Panc1 (cell line): ENCODE data around the gene FBXL16.

Source experiments
- POLR2AphosphoS5 ChIP-seq: IDR thresholded peaks from 2 replicates; pipeline ENCODE4 v1.6.1; 2012; ENCODE audit warnings: mild to moderate bottlenecking, low read depth, low read length, moderate library complexity
- SIN3A ChIP-seq: IDR thresholded peaks from 2 replicates; pipeline ENCODE4 v1.6.1; 2012; ENCODE audit warnings: low read depth, mild to moderate bottlenecking, low read length, moderate library complexity, borderline replicate concordance; ENCODE audit not compliant: insufficient read depth
- TF ChIP-seq, protein P1 (sequence below): fragments of 450-650 bp; IDR thresholded peaks from 2 replicates; pipeline ENCODE4 v1.5.1; 2017; ENCODE audit warnings: mild to moderate bottlenecking
- TF ChIP-seq, protein P2 (sequence below), 2 experiments: IDR thresholded peaks; 2 replicates each; pipeline ENCODE4 v1.6.1; 2011 to 2012; ENCODE audit warnings: low read depth in 2 of 2, control low read depth in 1 of 2, low read length in 1 of 2, mild to moderate bottlenecking in 1 of 2, moderate library complexity in 1 of 2; ENCODE audit not compliant: insufficient read depth in 1 of 2

GRCh38 chr16:694187-694862, 11.3 kb downstream of the FBXL16 start:
- TF ChIP-seq, protein P1, sequence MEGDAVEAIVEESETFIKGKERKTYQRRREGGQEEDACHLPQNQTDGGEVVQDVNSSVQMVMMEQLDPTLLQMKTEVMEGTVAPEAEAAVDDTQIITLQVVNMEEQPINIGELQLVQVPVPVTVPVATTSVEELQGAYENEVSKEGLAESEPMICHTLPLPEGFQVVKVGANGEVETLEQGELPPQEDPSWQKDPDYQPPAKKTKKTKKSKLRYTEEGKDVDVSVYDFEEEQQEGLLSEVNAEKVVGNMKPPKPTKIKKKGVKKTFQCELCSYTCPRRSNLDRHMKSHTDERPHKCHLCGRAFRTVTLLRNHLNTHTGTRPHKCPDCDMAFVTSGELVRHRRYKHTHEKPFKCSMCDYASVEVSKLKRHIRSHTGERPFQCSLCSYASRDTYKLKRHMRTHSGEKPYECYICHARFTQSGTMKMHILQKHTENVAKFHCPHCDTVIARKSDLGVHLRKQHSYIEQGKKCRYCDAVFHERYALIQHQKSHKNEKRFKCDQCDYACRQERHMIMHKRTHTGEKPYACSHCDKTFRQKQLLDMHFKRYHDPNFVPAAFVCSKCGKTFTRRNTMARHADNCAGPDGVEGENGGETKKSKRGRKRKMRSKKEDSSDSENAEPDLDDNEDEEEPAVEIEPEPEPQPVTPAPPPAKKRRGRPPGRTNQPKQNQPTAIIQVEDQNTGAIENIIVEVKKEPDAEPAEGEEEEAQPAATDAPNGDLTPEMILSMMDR: no peak
- TF ChIP-seq POLR2AphosphoS5 (no peak), SIN3A (no peak)
- TF ChIP-seq, protein P2, sequence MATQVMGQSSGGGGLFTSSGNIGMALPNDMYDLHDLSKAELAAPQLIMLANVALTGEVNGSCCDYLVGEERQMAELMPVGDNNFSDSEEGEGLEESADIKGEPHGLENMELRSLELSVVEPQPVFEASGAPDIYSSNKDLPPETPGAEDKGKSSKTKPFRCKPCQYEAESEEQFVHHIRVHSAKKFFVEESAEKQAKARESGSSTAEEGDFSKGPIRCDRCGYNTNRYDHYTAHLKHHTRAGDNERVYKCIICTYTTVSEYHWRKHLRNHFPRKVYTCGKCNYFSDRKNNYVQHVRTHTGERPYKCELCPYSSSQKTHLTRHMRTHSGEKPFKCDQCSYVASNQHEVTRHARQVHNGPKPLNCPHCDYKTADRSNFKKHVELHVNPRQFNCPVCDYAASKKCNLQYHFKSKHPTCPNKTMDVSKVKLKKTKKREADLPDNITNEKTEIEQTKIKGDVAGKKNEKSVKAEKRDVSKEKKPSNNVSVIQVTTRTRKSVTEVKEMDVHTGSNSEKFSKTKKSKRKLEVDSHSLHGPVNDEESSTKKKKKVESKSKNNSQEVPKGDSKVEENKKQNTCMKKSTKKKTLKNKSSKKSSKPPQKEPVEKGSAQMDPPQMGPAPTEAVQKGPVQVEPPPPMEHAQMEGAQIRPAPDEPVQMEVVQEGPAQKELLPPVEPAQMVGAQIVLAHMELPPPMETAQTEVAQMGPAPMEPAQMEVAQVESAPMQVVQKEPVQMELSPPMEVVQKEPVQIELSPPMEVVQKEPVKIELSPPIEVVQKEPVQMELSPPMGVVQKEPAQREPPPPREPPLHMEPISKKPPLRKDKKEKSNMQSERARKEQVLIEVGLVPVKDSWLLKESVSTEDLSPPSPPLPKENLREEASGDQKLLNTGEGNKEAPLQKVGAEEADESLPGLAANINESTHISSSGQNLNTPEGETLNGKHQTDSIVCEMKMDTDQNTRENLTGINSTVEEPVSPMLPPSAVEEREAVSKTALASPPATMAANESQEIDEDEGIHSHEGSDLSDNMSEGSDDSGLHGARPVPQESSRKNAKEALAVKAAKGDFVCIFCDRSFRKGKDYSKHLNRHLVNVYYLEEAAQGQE (IDR thresholded peaks at IDR 0.05; ENCODE audit: insufficient read depth in 1 of 2, low read depth in 2 of 2, low read length in 1 of 2): no peak
